Measurements from ENCODE around the gene PRELP. TPM values are rescaled to one million over a fixed set of nuclear protein-coding genes. Genes with fewer than 3 reads are reported as not detected.

Gene PRELP
- total and polyA plus RNA-seq, 2 of the 8 experiments (the other 6 are each of a cell fraction or from before 2014, with no cell fraction given), result 0.13 to 0.23 TPM

- no peak overlapping the region for H3K23ac ChIP-seq (ENCODE audit: insufficient read length)
- no peaks in the 10 kb centered on the region for H3K23me2 ChIP-seq (ENCODE audit: low read depth, low read length)
- H3K4me2 ChIP-seq (ENCODE audit: insufficient read depth in 1 of 2, low read depth in 2 of 2, low read length in 2 of 2), result no peak overlapping the region
- no peaks in the 10 kb centered on the region for H3K79me1 ChIP-seq (ENCODE audit: low read depth, low read length)
- FAIRE-seq, result no peak
- no peak overlapping the region for H3K4ac ChIP-seq (replicated peaks; ENCODE audit: insufficient read length, low read depth, low read length)
- no peaks in the 10 kb centered on the region for H3K36me3 ChIP-seq (ENCODE audit: control insufficient read depth in 2 of 4, insufficient read depth in 4 of 4, low read length in 3 of 4)
- no peak overlapping the region for H2BK20ac ChIP-seq (ENCODE audit: low read length)
- no peak overlapping the region for H3K56ac ChIP-seq (replicated peaks; ENCODE audit: insufficient read length, low read depth, low read length)
- no peak overlapping the region for H2BK15ac ChIP-seq (ENCODE audit: low read length)
- no peak for DNase-seq (ENCODE audit: low read depth in 1 of 2, low spot score in 2 of 2)
- H2BK5ac ChIP-seq (ENCODE audit: low read depth, low read length), result no peak overlapping the region
- WGBS, 2 experiments (ENCODE audit: extremely low coverage in 1 of 2, insufficient coverage in 1 of 2, insufficient read length in 1 of 2, insufficient replicate concordance in 2 of 2, low coverage in 1 of 2, low lambda C conversion rate in 2 of 2, missing lambda C conversion rate in 1 of 2), result 87% methylated on average over 2 of the region's 2 CpGs; no CpG with 5 or more reads in 1 of the 2 experiments
- no peak overlapping the region for H3K9ac ChIP-seq (replicated peaks in 1 of 4; ENCODE audit: extremely low read depth in 1 of 4, low read depth in 3 of 4, low read length in 3 of 4)
- H3K4me1 ChIP-seq (replicated peaks in 1 of 4; ENCODE audit: control insufficient read depth in 3 of 4, insufficient read depth in 4 of 4, low read length in 3 of 4), result no peaks in the 10 kb centered on the region
- no peak overlapping the region for H2BK120ac ChIP-seq (replicated peaks; ENCODE audit: low read depth, low read length)
- no peak overlapping the region for H4K8ac ChIP-seq (ENCODE audit: extremely low read depth, insufficient read depth, low read length)
- H3K79me2 ChIP-seq (ENCODE audit: control insufficient read depth in 1 of 2, insufficient read depth in 2 of 2, low read length in 2 of 2), result no peaks in the 10 kb centered on the region
- no peak overlapping the region for H3K14ac ChIP-seq (ENCODE audit: insufficient read length)
- ChIA-PET CTCF (ENCODE audit: partially characterized antibody) (no interaction called here), POLR2A (ENCODE audit: partially characterized antibody) (no interaction called here)
- no peaks in the 10 kb centered on the region for H4K20me1 ChIP-seq (replicated peaks in 1 of 2; ENCODE audit: control insufficient read depth in 1 of 2, insufficient read depth in 2 of 2, low read length in 2 of 2)
- no peak overlapping the region for H3K27ac ChIP-seq (ENCODE audit: low read depth, low read length)
- H3K9me3 ChIP-seq (ENCODE audit: insufficient read depth in 2 of 2, low read depth in 1 of 2, low read length in 1 of 2), result no peaks in the 10 kb centered on the region
- no peak overlapping the region for H2AFZ ChIP-seq (ENCODE audit: low read length)
- H4K91ac ChIP-seq (replicated peaks; ENCODE audit: insufficient read length, low read length), result no peak overlapping the region
- H2BK12ac ChIP-seq (ENCODE audit: low read depth, low read length), result no peak overlapping the region
- H3K18ac ChIP-seq (ENCODE audit: extremely low read depth, low read length), result no peak overlapping the region
- H4K5ac ChIP-seq (ENCODE audit: insufficient read length, low read depth, low read length), result no peak overlapping the region
- H2AK5ac ChIP-seq (ENCODE audit: low read depth, low read length), result no peak overlapping the region
- H3K27me3 ChIP-seq (replicated peaks in 1 of 4; ENCODE audit: control insufficient read depth in 3 of 4, extremely low read depth in 1 of 4, insufficient read depth in 3 of 4, low read length in 3 of 4), result no peaks in the 10 kb centered on the region
- no peak overlapping the region for H3K4me3 ChIP-seq (ENCODE audit: extremely low read depth in 1 of 4, insufficient read depth in 2 of 4, low read depth in 3 of 4, low read length in 4 of 4)
- TF ChIP-seq GABPA (IDR thresholded peaks at IDR 0.05; ENCODE audit: borderline replicate concordance, insufficient read depth, low read length) (no peak), TAF1 (IDR thresholded peaks at IDR 0.05; ENCODE audit: low read depth, low read length) (no peak), SRF (IDR thresholded peaks at IDR 0.05; ENCODE audit: low read depth, low read length) (no peak), RNF2 (IDR thresholded peaks at IDR 0.05; ENCODE audit: borderline replicate concordance, low read depth, low read length, missing control alignments, poor library complexity, severe bottlenecking) (no peak), EGR1 (IDR thresholded peaks at IDR 0.05; ENCODE audit: borderline replicate concordance, low read depth, low read length) (no peak), ZNF274 (IDR thresholded peaks at IDR 0.05; ENCODE audit: borderline replicate concordance, extremely low read depth, low read length) (no peak), NANOG (IDR thresholded peaks at IDR 0.05; ENCODE audit: insufficient read depth, low read depth, low read length, poor library complexity, severe bottlenecking) (no peak), EP300 (IDR thresholded peaks at IDR 0.05; ENCODE audit: borderline replicate concordance in 1 of 2, low read depth in 2 of 2, low read length in 2 of 2) (no peak), SIN3A (conservative IDR thresholded peaks at IDR 0.05 in 1 of 2, IDR thresholded peaks at IDR 0.05 in 1 of 2; ENCODE audit: low read depth in 1 of 2, low read length in 2 of 2) (no peak), BACH1 (IDR thresholded peaks at IDR 0.05; ENCODE audit: low read length) (no peak), RFX5 (IDR thresholded peaks at IDR 0.05; ENCODE audit: borderline replicate concordance, low read depth, low read length) (no peak), KDM4A (IDR thresholded peaks at IDR 0.05; ENCODE audit: low read depth, low read length, severe bottlenecking) (no peak)
These were observed 48.7 kb upstream of the PRELP start for GRCh38 chr1:203426870-203427269.
